Endodermal cell (in vitro differentiated cells): ENCODE measurements around the gene FUOM. TPM values are rescaled to one million over a fixed set of nuclear protein-coding genes. Genes with fewer than 3 reads are reported as not detected.

Experiments used
- DNase-seq: peaks from one replicate; pipeline ENCODE4 v3.0.0-alpha.2; 2017
- H3K27ac ChIP-seq: 2 replicates; pipeline ENCODE4 v1.5.1; 2013; ENCODE audit warnings: mild to moderate bottlenecking, low read depth, low read length, moderate library complexity
- H3K27me3 ChIP-seq: 2 replicates; pipeline ENCODE4 v1.6.1; 2013; ENCODE audit warnings: mild to moderate bottlenecking, low read length, moderate library complexity; ENCODE audit not compliant: insufficient read depth, control insufficient read depth, poor library complexity, severe bottlenecking
- H3K36me3 ChIP-seq: 2 replicates; pipeline ENCODE4 v1.7.0; 2013; ENCODE audit warnings: mild to moderate bottlenecking, low read length, moderate library complexity; ENCODE audit not compliant: control insufficient read depth, insufficient read depth
- H3K4me1 ChIP-seq: one replicate; pipeline ENCODE4 v1.7.0; 2013; ENCODE audit warnings: low read length; ENCODE audit not compliant: control insufficient read depth, insufficient read depth
- H3K4me3 ChIP-seq: 2 replicates; pipeline ENCODE4 v1.5.1; 2013; ENCODE audit warnings: mild to moderate bottlenecking, low read length, moderate library complexity
- H3K9ac ChIP-seq: 2 replicates; pipeline ENCODE4 v1.6.1; 2013; ENCODE audit warnings: mild to moderate bottlenecking, low read length, moderate library complexity; ENCODE audit not compliant: poor library complexity, severe bottlenecking; ENCODE audit errors: extremely low read depth
- H3K9me3 ChIP-seq: 2 replicates; pipeline ENCODE4 v1.6.1; 2013; ENCODE audit warnings: mild to moderate bottlenecking, low read length, moderate library complexity; ENCODE audit not compliant: control insufficient read depth
- H3K27ac Mint-ChIP-seq: 2 replicates; pipeline ENCODE4 v1.8.0; 2020; ENCODE audit warnings: mixed read lengths
- H3K27me3 Mint-ChIP-seq: 2 replicates; pipeline ENCODE4 v1.8.0; 2021; ENCODE audit warnings: mild to moderate bottlenecking, mixed read lengths; ENCODE audit not compliant: insufficient read depth
- H3K36me3 Mint-ChIP-seq: 2 replicates; pipeline ENCODE4 v1.8.0; 2020; ENCODE audit warnings: low read depth, mixed read lengths
- H3K4me1 Mint-ChIP-seq: 2 replicates; pipeline ENCODE4 v1.8.0; 2020; ENCODE audit warnings: mixed read lengths
- H3K4me3 Mint-ChIP-seq: 2 replicates; pipeline ENCODE4 v1.8.0; 2020; ENCODE audit warnings: mild to moderate bottlenecking, moderate library complexity, mixed read lengths
- H3K9me3 Mint-ChIP-seq: 2 replicates; pipeline ENCODE4 v1.8.0; 2020; ENCODE audit warnings: mild to moderate bottlenecking, mixed read lengths
- WGBS, 2 experiments: methylation state at CpG; one replicate each; pipeline versions ENCODE4 v1.1.5 to v1.1.7; 2013; ENCODE audit warnings: missing lambda C conversion rate in 2 of 2, mixed read lengths in 1 of 2; ENCODE audit not compliant: insufficient coverage in 1 of 2, insufficient read length in 1 of 2; 5-methylcytosine and 5-hydroxymethylcytosine counted together
- total RNA-seq, 2 donors: library from RNA; stranded (reverse); fragmentation: NEBNext Ultra II Directional in 1 of 2; extraction: Animal tissue kit (Norgen Biotek cat#: 25700) in 1 of 2; gene quantifications; 2 replicates in 1 of 2; 3 replicates in 1 of 2; pipeline ENCODE4 v1.2.1, GENCODE V29; 2021
- TF ChIP-seq, protein P1 (sequence below): fragments of 200-600 bp; sonication (generic); conservative IDR thresholded peaks from 2 replicates; pipeline ENCODE4 v1.5.0; 2021; ENCODE audit warnings: antibody characterized with exemption, mild to moderate bottlenecking

Gene FUOM
- total RNA-seq, 2 donors from 2014 or later = 81.0 to 83.9 TPM

GRCh38 chr10:133401981-133402725 is 44.3 kb upstream of the FUOM start:
- 94 to 98% methylated on average over 13 to 21 of the region's 21 CpGs for WGBS, 2 experiments
- Histone ChIP-seq H3K27me3 (no peaks in the 10 kb centered on the region), H3K9me3 (no peaks in the 10 kb centered on the region), H3K9ac (no peak overlapping the region), H3K4me1 (no peaks in the 10 kb centered on the region), H3K27ac (no peak overlapping the region), H3K36me3 (peaks cover 82% of the 10 kb centered on the region), H3K4me3 (no peak overlapping the region)
- DNase-seq = no peak
- TF ChIP-seq, protein P1, sequence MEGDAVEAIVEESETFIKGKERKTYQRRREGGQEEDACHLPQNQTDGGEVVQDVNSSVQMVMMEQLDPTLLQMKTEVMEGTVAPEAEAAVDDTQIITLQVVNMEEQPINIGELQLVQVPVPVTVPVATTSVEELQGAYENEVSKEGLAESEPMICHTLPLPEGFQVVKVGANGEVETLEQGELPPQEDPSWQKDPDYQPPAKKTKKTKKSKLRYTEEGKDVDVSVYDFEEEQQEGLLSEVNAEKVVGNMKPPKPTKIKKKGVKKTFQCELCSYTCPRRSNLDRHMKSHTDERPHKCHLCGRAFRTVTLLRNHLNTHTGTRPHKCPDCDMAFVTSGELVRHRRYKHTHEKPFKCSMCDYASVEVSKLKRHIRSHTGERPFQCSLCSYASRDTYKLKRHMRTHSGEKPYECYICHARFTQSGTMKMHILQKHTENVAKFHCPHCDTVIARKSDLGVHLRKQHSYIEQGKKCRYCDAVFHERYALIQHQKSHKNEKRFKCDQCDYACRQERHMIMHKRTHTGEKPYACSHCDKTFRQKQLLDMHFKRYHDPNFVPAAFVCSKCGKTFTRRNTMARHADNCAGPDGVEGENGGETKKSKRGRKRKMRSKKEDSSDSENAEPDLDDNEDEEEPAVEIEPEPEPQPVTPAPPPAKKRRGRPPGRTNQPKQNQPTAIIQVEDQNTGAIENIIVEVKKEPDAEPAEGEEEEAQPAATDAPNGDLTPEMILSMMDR = no peak
- no peak overlapping the region for H3K27ac Mint-ChIP-seq
- no peak overlapping the region for H3K4me3 Mint-ChIP-seq
- H3K9me3 Mint-ChIP-seq = peaks cover 2% of the 10 kb centered on the region
- no peaks in the 10 kb centered on the region for H3K27me3 Mint-ChIP-seq
- no peaks in the 10 kb centered on the region for H3K4me1 Mint-ChIP-seq
- peaks cover 81% of the 10 kb centered on the region for H3K36me3 Mint-ChIP-seq

DNA sequence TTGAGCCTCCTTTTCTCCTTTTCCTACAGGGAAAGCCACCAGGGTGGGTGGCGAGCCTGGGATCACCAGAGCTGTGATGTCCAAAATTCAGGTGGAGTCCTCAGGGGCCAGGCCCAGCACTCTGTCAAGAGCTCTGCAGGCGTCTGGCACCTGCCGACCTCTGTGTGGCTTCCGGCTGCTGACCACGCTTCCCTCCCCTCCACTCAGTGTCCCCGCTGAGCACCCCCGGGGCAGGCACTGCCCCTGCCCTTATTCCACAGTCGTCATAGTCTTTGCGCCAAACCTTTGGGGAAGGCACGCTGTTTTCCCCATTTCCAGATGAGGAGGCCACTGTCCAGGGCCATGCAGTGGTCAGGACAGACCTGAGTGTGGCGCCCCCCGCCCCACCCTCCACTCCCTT is 43.7 kb upstream of the FUOM start:
- Mint-ChIP-seq H3K27me3 (no peaks in the 10 kb centered on the region), H3K4me1 (no peaks in the 10 kb centered on the region), H3K27ac (peak overlapping the region; percentile 9), H3K9me3 (no peaks in the 10 kb centered on the region), H3K36me3 (peaks cover 82% of the 10 kb centered on the region), H3K4me3 (no peak overlapping the region)
- Histone ChIP-seq H3K9ac (no peak overlapping the region), H3K9me3 (no peaks in the 10 kb centered on the region), H3K4me3 (no peak overlapping the region), H3K36me3 (peaks cover 83% of the 10 kb centered on the region), H3K27me3 (no peaks in the 10 kb centered on the region), H3K27ac (no peak overlapping the region), H3K4me1 (no peaks in the 10 kb centered on the region)
- no peak for DNase-seq
- 95 to 100% methylated on average over 5 to 12 of the region's 12 CpGs for WGBS, 2 experiments
- TF ChIP-seq, protein P1 = no peak

- 93 to 97% methylated on average over 9 to 10 of the region's 10 CpGs for WGBS, 2 experiments
- peaks cover 80% of the 10 kb centered on the region for H3K36me3 Mint-ChIP-seq
- no peak overlapping the region for H3K27ac ChIP-seq
- no peaks in the 10 kb centered on the region for H3K9me3 Mint-ChIP-seq
- peak overlapping the region; percentile 9 for H3K27ac Mint-ChIP-seq
- H3K9me3 ChIP-seq = no peaks in the 10 kb centered on the region
- H3K36me3 ChIP-seq = peaks cover 85% of the 10 kb centered on the region
- H3K27me3 ChIP-seq = no peaks in the 10 kb centered on the region
- H3K4me3 ChIP-seq = no peak overlapping the region
- TF ChIP-seq, protein P1 = no peak
- no peak overlapping the region for H3K4me3 Mint-ChIP-seq
- no peak for DNase-seq
- no peaks in the 10 kb centered on the region for H3K27me3 Mint-ChIP-seq
- H3K9ac ChIP-seq = no peak overlapping the region
- H3K4me1 ChIP-seq = no peaks in the 10 kb centered on the region
- no peaks in the 10 kb centered on the region for H3K4me1 Mint-ChIP-seq
Measured at GRCh38 chr10:133400624-133401424, 43.0 kb upstream of the FUOM start.
